Measurements from ENCODE around the gene NPR2.

DNA sequence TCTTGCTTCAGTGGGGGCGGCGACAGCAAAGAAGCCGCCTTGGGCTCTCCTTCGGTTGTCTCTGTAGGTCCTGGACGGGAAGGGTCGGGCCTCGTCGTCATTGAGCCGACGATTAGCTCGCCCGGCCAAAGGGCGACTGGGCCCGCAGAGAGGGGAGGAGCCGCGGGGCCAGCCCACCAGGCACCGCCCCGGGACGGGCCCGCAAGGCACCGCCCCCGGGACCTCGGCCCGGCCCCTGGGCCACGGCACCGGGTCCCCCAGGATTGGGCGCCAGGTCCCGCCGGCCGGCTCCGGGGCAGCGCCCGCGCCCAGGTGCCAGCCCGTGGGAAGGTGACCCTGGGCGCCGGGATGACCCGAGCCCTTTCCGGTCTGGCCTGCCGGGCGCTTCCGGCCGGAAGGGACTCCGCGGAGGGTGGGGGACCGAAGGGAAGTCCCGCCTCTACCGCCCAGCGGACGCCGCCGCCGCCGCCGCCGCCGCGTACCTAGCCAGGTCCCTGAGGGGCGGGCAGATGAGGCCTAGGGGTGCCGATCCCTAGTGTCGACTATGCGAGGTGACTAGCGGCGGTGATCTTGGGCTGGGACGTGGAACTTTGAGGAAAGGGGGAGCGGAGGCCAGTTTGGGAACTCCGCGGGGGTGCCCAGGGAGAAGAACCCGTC lies 42.4 kb upstream of the NPR2 start, which contains the start of the genes GBA2 and RGP1:
- peak; percentile 34; the same call in 1 of the 2 replicates for TF ChIP-seq POLR2AphosphoS5 (IDR thresholded peaks at IDR 0.05; ENCODE audit: low read depth, low read length)
- TF ChIP-seq, protein P1, sequence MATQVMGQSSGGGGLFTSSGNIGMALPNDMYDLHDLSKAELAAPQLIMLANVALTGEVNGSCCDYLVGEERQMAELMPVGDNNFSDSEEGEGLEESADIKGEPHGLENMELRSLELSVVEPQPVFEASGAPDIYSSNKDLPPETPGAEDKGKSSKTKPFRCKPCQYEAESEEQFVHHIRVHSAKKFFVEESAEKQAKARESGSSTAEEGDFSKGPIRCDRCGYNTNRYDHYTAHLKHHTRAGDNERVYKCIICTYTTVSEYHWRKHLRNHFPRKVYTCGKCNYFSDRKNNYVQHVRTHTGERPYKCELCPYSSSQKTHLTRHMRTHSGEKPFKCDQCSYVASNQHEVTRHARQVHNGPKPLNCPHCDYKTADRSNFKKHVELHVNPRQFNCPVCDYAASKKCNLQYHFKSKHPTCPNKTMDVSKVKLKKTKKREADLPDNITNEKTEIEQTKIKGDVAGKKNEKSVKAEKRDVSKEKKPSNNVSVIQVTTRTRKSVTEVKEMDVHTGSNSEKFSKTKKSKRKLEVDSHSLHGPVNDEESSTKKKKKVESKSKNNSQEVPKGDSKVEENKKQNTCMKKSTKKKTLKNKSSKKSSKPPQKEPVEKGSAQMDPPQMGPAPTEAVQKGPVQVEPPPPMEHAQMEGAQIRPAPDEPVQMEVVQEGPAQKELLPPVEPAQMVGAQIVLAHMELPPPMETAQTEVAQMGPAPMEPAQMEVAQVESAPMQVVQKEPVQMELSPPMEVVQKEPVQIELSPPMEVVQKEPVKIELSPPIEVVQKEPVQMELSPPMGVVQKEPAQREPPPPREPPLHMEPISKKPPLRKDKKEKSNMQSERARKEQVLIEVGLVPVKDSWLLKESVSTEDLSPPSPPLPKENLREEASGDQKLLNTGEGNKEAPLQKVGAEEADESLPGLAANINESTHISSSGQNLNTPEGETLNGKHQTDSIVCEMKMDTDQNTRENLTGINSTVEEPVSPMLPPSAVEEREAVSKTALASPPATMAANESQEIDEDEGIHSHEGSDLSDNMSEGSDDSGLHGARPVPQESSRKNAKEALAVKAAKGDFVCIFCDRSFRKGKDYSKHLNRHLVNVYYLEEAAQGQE (IDR thresholded peaks at IDR 0.05; ENCODE audit: insufficient read depth in 1 of 2, low read depth in 2 of 2, low read length in 2 of 2): no peak

Measured in PFSK-1 (cell line).